Neural cell (in vitro differentiated cells): ENCODE measurements around the gene EFTUD2. TPM values are rescaled to one million over a fixed set of nuclear protein-coding genes. Genes with fewer than 3 reads are reported as not detected.

Experiments
- H2AFZ ChIP-seq: fragments of 200-600, 300-800 bp; sonication (generic), shearing (Covaris generic); 2 replicates; pipeline ENCODE4 v1.6.0; 2014; ENCODE audit warnings: low read depth, mild to moderate bottlenecking, antibody characterized with exemption, low read length, moderate library complexity
- H3F3A ChIP-seq: fragments of 200-600 bp; shearing (Covaris generic); 2 replicates; pipeline ENCODE4 v1.6.1; 2016; ENCODE audit warnings: mild to moderate bottlenecking, moderate library complexity, mixed read lengths, antibody characterized with exemption, low read length; ENCODE audit not compliant: insufficient read depth, poor library complexity, severe bottlenecking
- H3K27ac ChIP-seq: fragments of 200-600, 300-800 bp; sonication (generic), shearing (Covaris generic); 2 replicates; pipeline ENCODE4 v1.5.1; 2014; ENCODE audit warnings: mild to moderate bottlenecking, low read length, moderate library complexity
- H3K27me3 ChIP-seq: fragments of 300-800, 200-600 bp; sonication (generic), shearing (Covaris generic); 2 replicates; pipeline ENCODE4 v1.6.0; 2014; ENCODE audit warnings: mild to moderate bottlenecking, low read depth, low read length, moderate library complexity; ENCODE audit not compliant: insufficient read depth
- H3K36me3 ChIP-seq: fragments of 300-800, 200-600 bp; sonication (generic), shearing (Covaris generic); 2 replicates; pipeline ENCODE4 v1.5.1; 2014; ENCODE audit warnings: mild to moderate bottlenecking, antibody characterized with exemption, low read length, moderate library complexity; ENCODE audit not compliant: insufficient read depth
- H3K4me2 ChIP-seq: fragments of 300-800, 200-600 bp; sonication (generic), shearing (Covaris generic); 2 replicates; pipeline ENCODE4 v1.6.0; 2014; ENCODE audit warnings: mild to moderate bottlenecking, low read length
- H3K4me3 ChIP-seq: fragments of 300-800, 200-600 bp; sonication (generic), shearing (Covaris generic); 2 replicates; pipeline ENCODE4 v1.5.1; 2014; ENCODE audit warnings: mild to moderate bottlenecking, low read length, moderate library complexity
- H3K79me2 ChIP-seq: fragments of 200-600 bp; shearing (Covaris generic); replicated peaks from 2 replicates; pipeline ENCODE4 v1.6.0; 2014; ENCODE audit warnings: mild to moderate bottlenecking, low read length, moderate library complexity; ENCODE audit not compliant: insufficient read depth
- H3K9ac ChIP-seq: fragments of 300-800, 200-600 bp; sonication (generic), shearing (Covaris generic); 2 replicates; pipeline ENCODE4 v1.6.1; 2016; ENCODE audit warnings: mild to moderate bottlenecking, low read length, mixed read lengths
- H3K9me2 ChIP-seq: fragments of 200-600 bp; shearing (Covaris generic); 2 replicates; pipeline ENCODE4 v1.6.1; 2016; ENCODE audit warnings: mild to moderate bottlenecking, low read length, mixed read lengths; ENCODE audit not compliant: insufficient read depth
- H3K9me3 ChIP-seq: fragments of 200-600, 300-800 bp; sonication (generic), shearing (Covaris generic); 2 replicates; pipeline ENCODE4 v1.6.1; 2016; ENCODE audit warnings: mild to moderate bottlenecking, mixed run types, low read length, moderate library complexity, mixed read lengths
- H4K20me1 ChIP-seq: fragments of 200-600 bp; shearing (Covaris generic); 2 replicates; pipeline ENCODE4 v1.6.1; 2016; ENCODE audit warnings: mild to moderate bottlenecking, mixed run types; ENCODE audit not compliant: insufficient read depth
- EP300 ChIP-seq: fragments of 450-650 bp; conservative IDR thresholded peaks from 2 replicates; pipeline ENCODE4 v1.6.1; 2014; ENCODE audit warnings: antibody characterized with exemption, mild to moderate bottlenecking, moderate library complexity; ENCODE audit not compliant: poor library complexity, severe bottlenecking
- EZH2 ChIP-seq: fragments of 200-600, 300-800 bp; shearing (Covaris generic), sonication (generic); IDR thresholded peaks from 2 replicates; pipeline ENCODE4 v1.6.1; 2014; ENCODE audit warnings: antibody characterized with exemption, low read length, borderline replicate concordance, mild to moderate bottlenecking; ENCODE audit not compliant: insufficient read depth, poor library complexity, severe bottlenecking
- MXI1 ChIP-seq: fragments of 450-650 bp; conservative IDR thresholded peaks from 2 replicates; pipeline ENCODE4 v1.6.1; 2014; ENCODE audit warnings: antibody characterized with exemption, mild to moderate bottlenecking; ENCODE audit not compliant: poor library complexity, severe bottlenecking
- POLR2AphosphoS5 ChIP-seq: IDR thresholded peaks from 2 replicates; pipeline ENCODE4 v1.6.1; 2012
- RAD21 ChIP-seq: fragments of 450-650 bp; conservative IDR thresholded peaks from 2 replicates; pipeline ENCODE4 v1.6.1; 2014; ENCODE audit warnings: antibody characterized with exemption, mild to moderate bottlenecking, moderate library complexity
- SMC3 ChIP-seq: fragments of 450-650 bp; conservative IDR thresholded peaks from 2 replicates; pipeline ENCODE4 v1.6.1; 2014; ENCODE audit warnings: antibody characterized with exemption, mild to moderate bottlenecking, moderate library complexity; ENCODE audit not compliant: poor library complexity
- TAF1 ChIP-seq: IDR thresholded peaks from 2 replicates; pipeline ENCODE4 v1.6.1; 2012; ENCODE audit warnings: low read depth
- polyA plus RNA-seq: library from polyadenylated mRNA; depleted of rRNA; stranded (reverse); fragments of >200 nt; gene quantifications from 2 replicates; pipeline ENCODE4 v1.2.3, GENCODE V29; 2014
- TF ChIP-seq, protein P1 (sequence below): IDR thresholded peaks from 2 replicates; pipeline ENCODE4 v1.6.1; 2012; ENCODE audit warnings: borderline replicate concordance
- TF ChIP-seq, protein P2 (sequence below): fragments of 450-650 bp; IDR thresholded peaks from 2 replicates; pipeline ENCODE4 v1.5.1; 2014; ENCODE audit warnings: antibody characterized with exemption, mild to moderate bottlenecking, moderate library complexity; ENCODE audit not compliant: poor library complexity, severe bottlenecking

Gene EFTUD2
- polyA plus RNA-seq, 1 donor from 2014 or later = 69.4 TPM

GRCh38 chr17:44884941-44885340 is 14.3 kb downstream of the EFTUD2 start:
- Histone ChIP-seq H3F3A (no peaks in the 10 kb centered on the region), H3K79me2 (no peaks in the 10 kb centered on the region), H4K20me1 (no peaks in the 10 kb centered on the region), H3K36me3 (peaks cover 5% of the 10 kb centered on the region), H3K4me2 (no peak overlapping the region), H3K27ac (no peak overlapping the region), H3K9ac (no peak overlapping the region), H2AFZ (no peak overlapping the region), H3K27me3 (no peaks in the 10 kb centered on the region), H3K4me3 (no peak overlapping the region), H3K9me3 (no peaks in the 10 kb centered on the region), H3K9me2 (no peaks in the 10 kb centered on the region)
- TF ChIP-seq SMC3 = no peak
- TF ChIP-seq MXI1 = no peak
- TF ChIP-seq, protein P1, sequence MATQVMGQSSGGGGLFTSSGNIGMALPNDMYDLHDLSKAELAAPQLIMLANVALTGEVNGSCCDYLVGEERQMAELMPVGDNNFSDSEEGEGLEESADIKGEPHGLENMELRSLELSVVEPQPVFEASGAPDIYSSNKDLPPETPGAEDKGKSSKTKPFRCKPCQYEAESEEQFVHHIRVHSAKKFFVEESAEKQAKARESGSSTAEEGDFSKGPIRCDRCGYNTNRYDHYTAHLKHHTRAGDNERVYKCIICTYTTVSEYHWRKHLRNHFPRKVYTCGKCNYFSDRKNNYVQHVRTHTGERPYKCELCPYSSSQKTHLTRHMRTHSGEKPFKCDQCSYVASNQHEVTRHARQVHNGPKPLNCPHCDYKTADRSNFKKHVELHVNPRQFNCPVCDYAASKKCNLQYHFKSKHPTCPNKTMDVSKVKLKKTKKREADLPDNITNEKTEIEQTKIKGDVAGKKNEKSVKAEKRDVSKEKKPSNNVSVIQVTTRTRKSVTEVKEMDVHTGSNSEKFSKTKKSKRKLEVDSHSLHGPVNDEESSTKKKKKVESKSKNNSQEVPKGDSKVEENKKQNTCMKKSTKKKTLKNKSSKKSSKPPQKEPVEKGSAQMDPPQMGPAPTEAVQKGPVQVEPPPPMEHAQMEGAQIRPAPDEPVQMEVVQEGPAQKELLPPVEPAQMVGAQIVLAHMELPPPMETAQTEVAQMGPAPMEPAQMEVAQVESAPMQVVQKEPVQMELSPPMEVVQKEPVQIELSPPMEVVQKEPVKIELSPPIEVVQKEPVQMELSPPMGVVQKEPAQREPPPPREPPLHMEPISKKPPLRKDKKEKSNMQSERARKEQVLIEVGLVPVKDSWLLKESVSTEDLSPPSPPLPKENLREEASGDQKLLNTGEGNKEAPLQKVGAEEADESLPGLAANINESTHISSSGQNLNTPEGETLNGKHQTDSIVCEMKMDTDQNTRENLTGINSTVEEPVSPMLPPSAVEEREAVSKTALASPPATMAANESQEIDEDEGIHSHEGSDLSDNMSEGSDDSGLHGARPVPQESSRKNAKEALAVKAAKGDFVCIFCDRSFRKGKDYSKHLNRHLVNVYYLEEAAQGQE = no peak
- no peak for TF ChIP-seq EZH2
- TF ChIP-seq POLR2AphosphoS5 = no peak
- TF ChIP-seq EP300 = no peak
- TF ChIP-seq TAF1 = no peak
- TF ChIP-seq, protein P2, sequence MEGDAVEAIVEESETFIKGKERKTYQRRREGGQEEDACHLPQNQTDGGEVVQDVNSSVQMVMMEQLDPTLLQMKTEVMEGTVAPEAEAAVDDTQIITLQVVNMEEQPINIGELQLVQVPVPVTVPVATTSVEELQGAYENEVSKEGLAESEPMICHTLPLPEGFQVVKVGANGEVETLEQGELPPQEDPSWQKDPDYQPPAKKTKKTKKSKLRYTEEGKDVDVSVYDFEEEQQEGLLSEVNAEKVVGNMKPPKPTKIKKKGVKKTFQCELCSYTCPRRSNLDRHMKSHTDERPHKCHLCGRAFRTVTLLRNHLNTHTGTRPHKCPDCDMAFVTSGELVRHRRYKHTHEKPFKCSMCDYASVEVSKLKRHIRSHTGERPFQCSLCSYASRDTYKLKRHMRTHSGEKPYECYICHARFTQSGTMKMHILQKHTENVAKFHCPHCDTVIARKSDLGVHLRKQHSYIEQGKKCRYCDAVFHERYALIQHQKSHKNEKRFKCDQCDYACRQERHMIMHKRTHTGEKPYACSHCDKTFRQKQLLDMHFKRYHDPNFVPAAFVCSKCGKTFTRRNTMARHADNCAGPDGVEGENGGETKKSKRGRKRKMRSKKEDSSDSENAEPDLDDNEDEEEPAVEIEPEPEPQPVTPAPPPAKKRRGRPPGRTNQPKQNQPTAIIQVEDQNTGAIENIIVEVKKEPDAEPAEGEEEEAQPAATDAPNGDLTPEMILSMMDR = no peak
- no peak for TF ChIP-seq RAD21

- H3K27ac ChIP-seq = no peak overlapping the region
- H3K4me2 ChIP-seq = no peak overlapping the region
- H3K9ac ChIP-seq = no peak overlapping the region
- TF ChIP-seq EP300 = no peak
- H3K79me2 ChIP-seq = no peaks in the 10 kb centered on the region
- no peaks in the 10 kb centered on the region for H3K9me3 ChIP-seq
- no peaks in the 10 kb centered on the region for H3K36me3 ChIP-seq
- H3K27me3 ChIP-seq = no peaks in the 10 kb centered on the region
- H3K4me3 ChIP-seq = no peak overlapping the region
- no peaks in the 10 kb centered on the region for H3K9me2 ChIP-seq
- no peaks in the 10 kb centered on the region for H4K20me1 ChIP-seq
- H2AFZ ChIP-seq = no peak overlapping the region
- H3F3A ChIP-seq = no peaks in the 10 kb centered on the region
Measured at GRCh38 chr17:44881145-44881544, 18.1 kb downstream of the EFTUD2 start.

DNA sequence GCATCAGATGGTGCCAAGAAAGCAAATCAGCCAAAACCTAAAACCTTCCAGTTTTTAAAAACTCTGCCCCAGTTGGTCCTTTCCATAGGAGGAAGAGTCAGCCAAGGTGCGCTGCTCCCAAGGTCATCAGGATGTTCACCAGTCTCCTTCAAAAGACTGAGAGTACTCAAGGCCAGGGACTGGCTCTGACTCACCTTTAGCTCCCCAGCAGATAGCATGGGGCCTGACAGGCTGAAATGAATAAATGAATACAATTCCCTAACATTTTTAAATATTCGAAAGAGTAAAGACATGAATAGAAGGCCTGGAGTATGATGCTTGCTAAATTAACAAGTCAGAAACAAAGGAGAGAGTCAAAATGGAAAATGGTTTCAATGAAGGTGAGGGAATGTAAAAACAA is 19.2 kb downstream of the EFTUD2 start:
- Histone ChIP-seq H3K27me3 (no peaks in the 10 kb centered on the region), H3K36me3 (no peaks in the 10 kb centered on the region), H3K9me2 (no peaks in the 10 kb centered on the region), H3K27ac (no peak overlapping the region), H3K4me3 (no peak overlapping the region), H4K20me1 (no peaks in the 10 kb centered on the region), H3K4me2 (no peak overlapping the region), H3K79me2 (no peaks in the 10 kb centered on the region), H3K9ac (no peak overlapping the region), H2AFZ (no peak overlapping the region), H3K9me3 (no peaks in the 10 kb centered on the region), H3F3A (no peaks in the 10 kb centered on the region)
- no peak for TF ChIP-seq MXI1
- TF ChIP-seq, protein P2 = no peak
- TF ChIP-seq POLR2AphosphoS5 = no peak
